Peyer's patch (tissue), 4 donors: ENCODE data around the gene POMT2.

Source experiments
- POLR2A ChIP-seq, 2 donors: fragments of 450-650 bp; IDR thresholded peaks; one replicate each; pipeline ENCODE4 v1.5.1; 2017; ENCODE audit warnings: antibody characterized with exemption in 2 of 2, mild to moderate bottlenecking in 2 of 2, moderate library complexity in 2 of 2
- TF ChIP-seq, protein P1 (sequence below), 6 experiments: fragments of 450-650 bp in 4 of 6; fragments of 200-600 bp in 2 of 6; sonication (generic) in 1 of 6; IDR thresholded peaks; one replicate each; pipeline ENCODE4 v1.5.1; 2017 to 2019; ENCODE audit warnings: antibody characterized with exemption in 6 of 6, mild to moderate bottlenecking in 3 of 6, moderate library complexity in 1 of 6

DNA sequence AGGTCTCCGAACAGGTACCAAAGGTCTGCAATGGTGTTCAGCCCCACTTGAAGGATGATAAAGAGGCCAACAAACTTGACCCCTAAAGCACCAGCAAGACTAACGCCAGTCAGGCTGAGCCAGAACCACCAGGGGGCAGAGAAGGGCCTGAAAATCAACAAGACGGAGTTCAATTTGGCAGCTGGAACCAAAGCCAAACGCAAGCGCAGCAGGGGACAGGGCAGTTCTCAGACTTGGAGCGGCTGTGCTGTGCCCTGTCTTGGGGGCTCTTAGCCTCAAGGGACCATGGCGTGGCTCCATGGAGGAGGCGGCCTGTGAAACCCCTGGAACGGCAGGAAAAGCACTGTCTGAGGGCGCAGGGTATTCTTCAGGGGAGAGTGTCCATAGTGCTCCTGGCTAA is 19.6 kb downstream of the POMT2 start:
- TF ChIP-seq, protein P1, sequence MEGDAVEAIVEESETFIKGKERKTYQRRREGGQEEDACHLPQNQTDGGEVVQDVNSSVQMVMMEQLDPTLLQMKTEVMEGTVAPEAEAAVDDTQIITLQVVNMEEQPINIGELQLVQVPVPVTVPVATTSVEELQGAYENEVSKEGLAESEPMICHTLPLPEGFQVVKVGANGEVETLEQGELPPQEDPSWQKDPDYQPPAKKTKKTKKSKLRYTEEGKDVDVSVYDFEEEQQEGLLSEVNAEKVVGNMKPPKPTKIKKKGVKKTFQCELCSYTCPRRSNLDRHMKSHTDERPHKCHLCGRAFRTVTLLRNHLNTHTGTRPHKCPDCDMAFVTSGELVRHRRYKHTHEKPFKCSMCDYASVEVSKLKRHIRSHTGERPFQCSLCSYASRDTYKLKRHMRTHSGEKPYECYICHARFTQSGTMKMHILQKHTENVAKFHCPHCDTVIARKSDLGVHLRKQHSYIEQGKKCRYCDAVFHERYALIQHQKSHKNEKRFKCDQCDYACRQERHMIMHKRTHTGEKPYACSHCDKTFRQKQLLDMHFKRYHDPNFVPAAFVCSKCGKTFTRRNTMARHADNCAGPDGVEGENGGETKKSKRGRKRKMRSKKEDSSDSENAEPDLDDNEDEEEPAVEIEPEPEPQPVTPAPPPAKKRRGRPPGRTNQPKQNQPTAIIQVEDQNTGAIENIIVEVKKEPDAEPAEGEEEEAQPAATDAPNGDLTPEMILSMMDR (IDR thresholded peaks at IDR 0.05): peak in 5 of 6 experiments; percentile 56 to 81 (median 73)
- TF ChIP-seq POLR2A (IDR thresholded peaks at IDR 0.05): no peak
